Fibroblast of pulmonary artery (primary cell): ENCODE data around the gene SORL1.

Experiments used
- DNase-seq: peaks from one replicate; pipeline ENCODE4 v3.0.0-alpha.2; 2010; ENCODE audit warnings: low read depth
- H3K4me3 ChIP-seq: replicated peaks from 2 replicates; pipeline ENCODE4 v1.5.1; 2011; ENCODE audit warnings: low read depth, mild to moderate bottlenecking, control low read depth, low read length, moderate library complexity
- TF ChIP-seq, protein P1 (sequence below): IDR thresholded peaks from 2 replicates; pipeline ENCODE4 v1.5.1; 2011; ENCODE audit warnings: mild to moderate bottlenecking, control low read depth, low read length, inconsistent platforms; ENCODE audit errors: missing control alignments

The SORL1 gene

DNA sequence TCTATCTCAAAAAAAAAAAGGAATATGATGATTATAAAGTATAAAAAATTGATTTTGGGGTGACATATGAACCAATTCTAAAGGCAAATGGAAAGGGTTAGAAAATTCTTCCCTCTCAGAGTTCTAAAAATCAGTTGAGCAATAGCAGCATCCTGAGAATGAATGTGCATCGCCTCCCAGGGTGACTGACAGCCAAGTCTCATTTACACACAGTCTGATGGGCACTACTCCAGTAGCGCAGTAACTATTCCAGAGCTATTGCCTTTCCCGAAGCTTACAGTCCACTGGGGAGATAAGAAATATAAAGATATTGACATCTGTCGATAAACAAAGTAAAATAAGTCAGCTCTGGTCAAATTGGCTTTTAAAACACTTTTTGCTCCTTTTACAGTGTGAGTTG lies 32.3 kb upstream of the SORL1 start:
- H3K4me3 ChIP-seq: no peak overlapping the region
- TF ChIP-seq, protein P1, sequence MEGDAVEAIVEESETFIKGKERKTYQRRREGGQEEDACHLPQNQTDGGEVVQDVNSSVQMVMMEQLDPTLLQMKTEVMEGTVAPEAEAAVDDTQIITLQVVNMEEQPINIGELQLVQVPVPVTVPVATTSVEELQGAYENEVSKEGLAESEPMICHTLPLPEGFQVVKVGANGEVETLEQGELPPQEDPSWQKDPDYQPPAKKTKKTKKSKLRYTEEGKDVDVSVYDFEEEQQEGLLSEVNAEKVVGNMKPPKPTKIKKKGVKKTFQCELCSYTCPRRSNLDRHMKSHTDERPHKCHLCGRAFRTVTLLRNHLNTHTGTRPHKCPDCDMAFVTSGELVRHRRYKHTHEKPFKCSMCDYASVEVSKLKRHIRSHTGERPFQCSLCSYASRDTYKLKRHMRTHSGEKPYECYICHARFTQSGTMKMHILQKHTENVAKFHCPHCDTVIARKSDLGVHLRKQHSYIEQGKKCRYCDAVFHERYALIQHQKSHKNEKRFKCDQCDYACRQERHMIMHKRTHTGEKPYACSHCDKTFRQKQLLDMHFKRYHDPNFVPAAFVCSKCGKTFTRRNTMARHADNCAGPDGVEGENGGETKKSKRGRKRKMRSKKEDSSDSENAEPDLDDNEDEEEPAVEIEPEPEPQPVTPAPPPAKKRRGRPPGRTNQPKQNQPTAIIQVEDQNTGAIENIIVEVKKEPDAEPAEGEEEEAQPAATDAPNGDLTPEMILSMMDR: no peak
- no peak for DNase-seq

DNA sequence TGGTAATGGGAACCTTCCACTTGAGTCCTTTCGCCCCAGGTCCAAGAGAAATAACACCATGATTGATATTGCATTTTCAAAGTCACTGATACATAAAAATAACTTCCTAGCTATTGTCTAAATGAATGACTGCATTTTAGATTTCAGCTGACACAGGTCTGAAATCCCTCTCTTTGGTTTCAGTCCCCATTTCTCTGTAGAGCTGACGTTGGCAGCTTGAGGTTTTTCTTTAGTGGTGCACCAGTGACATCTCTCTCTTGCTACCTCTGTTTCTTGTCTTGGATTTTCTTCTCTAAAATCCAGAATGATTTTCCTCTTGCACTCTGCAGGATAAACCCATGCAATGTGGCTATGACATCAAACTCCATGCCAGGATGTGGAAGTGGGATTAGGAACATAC lies 31.7 kb upstream of the SORL1 start:
- no peak for DNase-seq
- H3K4me3 ChIP-seq: no peak overlapping the region
- TF ChIP-seq, protein P1: no peak

- DNase-seq: no peak
- TF ChIP-seq, protein P1: no peak
- no peak overlapping the region for H3K4me3 ChIP-seq
Observed at GRCh38 chr11:121421149-121421901, 30.8 kb upstream of the SORL1 start.

DNA sequence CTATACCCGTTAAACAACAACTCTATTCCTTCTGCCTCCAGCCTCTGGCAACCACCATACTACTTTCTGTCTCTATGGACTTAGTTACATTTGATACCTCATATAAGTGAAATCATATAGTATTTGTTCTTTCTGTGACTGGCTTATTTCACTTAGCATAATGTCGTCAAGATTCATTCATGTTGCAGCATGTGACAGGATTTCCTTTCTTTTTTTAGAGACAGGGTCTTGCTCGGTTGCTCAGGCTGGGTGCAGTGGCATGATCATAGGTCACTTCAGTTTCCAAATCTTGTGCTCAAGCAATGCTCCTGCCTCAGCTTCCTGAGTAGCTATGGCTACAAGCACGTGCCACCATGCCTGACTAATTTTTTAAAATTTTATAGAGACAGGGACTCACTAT lies 29.4 kb upstream of the SORL1 start:
- no peak for DNase-seq
- TF ChIP-seq, protein P1: no peak
- H3K4me3 ChIP-seq: no peak overlapping the region

- no peak for DNase-seq
- no peak overlapping the region for H3K4me3 ChIP-seq
- TF ChIP-seq, protein P1: no peak
Observed at GRCh38 chr11:121425828-121426227, 26.3 kb upstream of the SORL1 start.

GRCh38 chr11:121426476-121427399 lies 25.4 kb upstream of the SORL1 start:
- DNase-seq: no peak
- H3K4me3 ChIP-seq: no peak overlapping the region
- TF ChIP-seq, protein P1: no peak
